UCSD-AML1 (cell line): ENCODE data around the gene PSMB1.

Experiments used
- DNase-seq: peaks from one replicate; lab custom pipeline; 2025; ENCODE audit not compliant: unreplicated experiment; lab: John Stamatoyannopoulos, UW

PSMB1 gene

DNA sequence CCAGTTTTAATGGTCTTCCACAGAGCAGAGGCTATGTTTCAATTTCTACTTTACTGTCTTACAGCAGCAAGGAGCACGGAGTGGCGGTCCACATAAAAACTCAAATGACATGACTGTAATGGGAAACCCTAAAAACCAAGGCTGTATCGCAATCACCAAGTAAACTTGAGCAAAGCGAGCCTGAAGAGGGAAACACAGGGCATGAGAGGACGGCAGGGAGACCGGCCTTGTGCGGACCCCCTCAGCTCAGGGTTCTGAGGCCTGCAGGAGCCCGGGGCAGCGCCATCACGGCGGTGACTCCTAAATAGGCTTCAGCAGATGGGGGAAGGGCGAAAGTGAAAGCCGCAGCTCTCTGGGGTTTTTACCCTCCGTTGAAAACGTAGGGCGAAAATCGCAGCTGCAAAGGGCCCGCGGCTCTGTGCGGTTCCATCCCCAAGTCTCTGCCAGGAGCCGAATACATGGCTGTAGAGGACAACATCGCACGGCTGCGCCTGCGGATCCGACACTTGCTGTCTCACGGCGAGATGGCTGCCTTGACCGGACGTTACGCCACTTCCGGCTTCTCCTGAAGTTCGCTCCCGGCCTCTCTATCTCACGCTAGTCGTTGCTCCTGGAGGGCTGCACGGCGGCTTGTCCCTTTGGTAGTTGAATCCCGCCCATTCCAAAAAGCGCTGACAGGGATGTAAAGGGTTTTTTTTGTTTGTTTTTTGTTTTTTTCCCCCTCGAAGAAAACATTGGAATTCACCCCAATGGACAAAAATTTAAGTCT lies at the start of gene PSMB1:
Gene PSMB1 (minus strand): TSS at position 543 of the 769 bp plus-strand sequence. CDS start 65 bp downstream, at position 478.
- DNase-seq, result peak; percentile 87

GRCh38 chr6:170597278-170597677 lies 44.2 kb upstream of the PSMB1 start:
- no peak for DNase-seq

- DNase-seq, result no peak
These were observed 43.3 kb upstream of the PSMB1 start for GRCh38 chr6:170596426-170596825.

- DNase-seq, result no peak
These were observed 37.6 kb upstream of the PSMB1 start for GRCh38 chr6:170590725-170591124.

DNA sequence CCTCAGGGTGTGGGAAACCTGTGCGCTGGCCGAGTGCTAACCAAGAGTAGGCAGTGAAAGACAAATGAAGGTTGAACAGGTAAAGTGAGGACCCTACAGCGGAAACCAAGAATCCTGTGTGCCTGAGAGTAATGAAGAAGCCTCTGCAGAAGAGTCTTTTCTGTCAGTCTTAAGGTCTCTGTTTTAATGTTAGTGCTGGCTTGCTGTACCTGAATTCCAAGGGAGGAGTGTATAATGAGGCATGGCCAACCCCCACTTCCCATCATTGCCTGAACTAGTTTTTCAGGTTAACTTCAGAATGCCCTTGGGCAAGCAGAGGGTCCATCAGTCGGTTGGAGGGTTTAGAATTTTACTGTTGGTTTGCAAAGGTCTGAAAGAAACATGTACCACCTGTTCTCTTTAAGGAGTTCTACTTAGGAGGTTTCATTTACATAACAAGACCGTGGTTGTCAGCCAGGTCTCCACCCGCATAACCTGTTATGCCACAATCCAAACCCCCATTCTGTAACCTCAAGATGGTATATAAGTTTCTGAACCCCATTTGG lies 31.9 kb upstream of the PSMB1 start:
- no peak for DNase-seq

DNA sequence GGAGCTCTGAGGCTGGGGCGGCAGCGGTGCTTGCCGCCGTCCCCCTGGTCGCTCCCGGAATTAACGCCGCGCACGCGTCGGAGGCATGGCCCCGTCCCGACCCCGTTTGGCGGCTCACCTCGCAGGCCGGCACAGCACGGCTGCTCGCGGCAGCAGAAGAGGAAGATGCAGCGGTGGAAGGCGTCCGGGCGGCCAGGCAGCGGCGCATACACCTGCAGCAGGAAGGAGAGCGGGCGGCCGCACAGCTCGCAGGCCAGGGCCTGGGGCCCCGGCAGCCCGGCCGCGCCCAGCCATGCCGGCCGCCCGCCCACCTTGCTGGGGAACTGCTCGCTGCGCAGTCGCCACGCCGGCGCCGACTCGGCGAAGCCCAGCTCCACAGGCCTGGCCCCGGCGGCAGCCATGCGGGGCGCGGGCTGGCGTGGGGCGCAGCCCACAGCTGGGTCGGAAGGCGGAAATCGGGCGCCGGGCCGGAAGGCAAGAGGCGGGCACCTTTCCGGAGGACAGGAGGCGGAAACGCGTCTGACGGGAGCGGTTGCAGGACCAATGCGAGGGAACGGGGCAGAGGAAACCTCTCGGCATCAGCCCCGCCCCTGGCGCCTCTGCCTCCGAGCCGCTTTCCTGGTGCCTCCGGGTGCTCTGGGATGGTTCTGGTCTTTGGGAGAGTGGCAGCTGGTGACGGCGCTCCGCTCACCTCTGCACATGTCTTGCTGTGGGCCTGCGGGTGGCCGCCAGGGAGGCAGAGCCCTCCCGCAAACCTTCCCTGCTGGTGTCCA lies 31.3 kb upstream of the PSMB1 start, which contains the start of gene PDCD2:
Gene PDCD2 (minus strand): TSS at position 457 of the 773 bp plus-strand sequence. CDS start 56 bp downstream, at position 401.
- peak; percentile 93 for DNase-seq

GRCh38 chr6:170583756-170584180 lies 30.7 kb upstream of the PSMB1 start:
- no peak for DNase-seq

- DNase-seq, result no peak
These were observed 25.8 kb upstream of the PSMB1 start for GRCh38 chr6:170578909-170579308.

DNA sequence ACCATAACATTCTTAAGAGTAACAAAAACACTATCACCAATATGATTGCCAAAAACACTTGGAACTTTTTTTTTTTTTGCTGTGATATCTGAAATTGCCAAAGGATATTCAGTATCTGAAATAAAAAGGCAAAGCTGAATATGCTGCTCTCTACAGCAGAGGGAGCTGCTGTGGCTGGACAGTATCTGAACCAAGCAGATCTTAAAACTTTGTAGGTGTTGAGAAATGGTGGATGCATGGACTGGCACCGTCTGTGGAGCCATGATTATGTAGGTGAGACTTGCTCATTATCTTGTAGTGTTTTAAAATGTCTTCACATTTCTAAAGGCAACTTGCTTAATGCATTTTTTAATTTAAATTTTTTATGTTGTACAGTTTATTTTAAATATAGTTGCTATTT lies 22.1 kb upstream of the PSMB1 start:
- DNase-seq, result no peak

DNA sequence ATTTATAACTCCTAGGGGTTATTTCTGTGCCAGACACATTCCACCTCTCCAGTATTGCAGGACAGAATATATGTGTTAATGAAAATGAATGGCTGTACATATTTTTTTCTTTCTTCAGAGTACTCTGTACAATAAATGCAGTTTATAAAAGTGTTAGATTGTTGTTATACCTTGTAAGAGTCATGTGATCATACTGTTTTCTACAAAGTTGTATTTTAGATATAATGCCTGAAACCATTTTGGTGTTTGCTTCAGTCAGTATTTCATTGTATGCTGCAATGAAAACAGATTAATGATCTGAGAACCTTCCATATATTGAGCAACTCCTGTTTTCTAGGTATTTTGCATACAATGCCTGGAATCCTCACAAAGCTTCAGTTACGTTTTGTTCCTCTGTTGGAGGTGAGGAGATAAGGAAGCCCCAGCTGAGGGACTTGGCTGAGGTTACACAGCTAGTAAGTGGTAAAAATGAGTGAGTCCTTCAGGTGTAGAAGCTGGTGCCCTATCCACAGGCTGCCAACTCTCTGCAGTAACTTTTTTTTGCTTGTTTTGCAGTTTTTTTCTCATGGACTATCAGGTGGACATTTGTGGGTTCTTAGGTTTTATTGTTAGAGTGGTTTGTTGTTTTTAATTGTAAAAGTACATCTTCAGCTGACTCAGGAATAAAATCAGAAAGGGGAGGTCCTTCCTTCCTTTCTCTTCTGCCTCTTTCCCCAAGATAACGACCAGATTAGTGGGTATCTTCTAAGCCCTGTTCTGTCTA lies 19.8 kb upstream of the PSMB1 start:
- DNase-seq, result no peak

- DNase-seq, result no peak
These were observed 11.9 kb upstream of the PSMB1 start for GRCh38 chr6:170564936-170565530.

DNA sequence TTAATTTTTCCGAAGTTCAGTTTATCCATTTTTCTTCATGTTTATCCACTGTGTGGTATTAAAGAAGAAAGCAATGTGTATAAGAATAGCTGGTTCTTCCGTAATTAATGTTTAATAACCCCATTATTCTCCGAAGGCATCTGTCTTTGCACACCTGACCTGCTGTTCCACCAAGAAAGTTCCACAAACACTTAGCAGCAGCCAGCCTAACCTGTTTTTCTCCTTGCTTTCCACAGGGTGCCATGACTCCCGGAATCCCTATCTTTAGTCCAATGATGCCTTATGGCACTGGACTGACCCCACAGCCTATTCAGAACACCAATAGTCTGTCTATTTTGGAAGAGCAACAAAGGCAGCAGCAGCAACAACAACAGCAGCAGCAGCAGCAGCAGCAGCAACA lies 8.4 kb upstream of the PSMB1 start:
- DNase-seq, result no peak

DNA sequence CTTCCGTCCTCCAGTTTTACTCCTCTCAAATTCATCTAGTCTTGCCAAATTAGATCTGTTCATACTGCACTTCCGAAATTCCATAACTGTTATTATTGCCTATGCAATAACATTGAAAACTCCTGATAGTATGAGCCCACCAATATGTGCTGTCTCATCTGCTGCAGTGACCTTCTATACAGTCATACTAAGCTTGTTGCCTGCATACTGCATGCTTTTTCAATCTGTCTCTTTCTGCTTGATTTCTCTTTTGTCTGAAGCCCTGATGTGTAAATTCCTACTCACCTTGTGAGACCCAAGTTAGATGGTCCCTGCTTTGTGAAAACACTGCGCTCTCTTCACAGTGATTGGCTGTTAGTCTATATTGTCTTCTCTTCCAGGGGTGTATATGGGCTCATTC lies 2.2 kb upstream of the PSMB1 start:
- no peak for DNase-seq

GRCh38 chr6:170554796-170555137 lies 1.7 kb upstream of the PSMB1 start:
- DNase-seq, result no peak

DNA sequence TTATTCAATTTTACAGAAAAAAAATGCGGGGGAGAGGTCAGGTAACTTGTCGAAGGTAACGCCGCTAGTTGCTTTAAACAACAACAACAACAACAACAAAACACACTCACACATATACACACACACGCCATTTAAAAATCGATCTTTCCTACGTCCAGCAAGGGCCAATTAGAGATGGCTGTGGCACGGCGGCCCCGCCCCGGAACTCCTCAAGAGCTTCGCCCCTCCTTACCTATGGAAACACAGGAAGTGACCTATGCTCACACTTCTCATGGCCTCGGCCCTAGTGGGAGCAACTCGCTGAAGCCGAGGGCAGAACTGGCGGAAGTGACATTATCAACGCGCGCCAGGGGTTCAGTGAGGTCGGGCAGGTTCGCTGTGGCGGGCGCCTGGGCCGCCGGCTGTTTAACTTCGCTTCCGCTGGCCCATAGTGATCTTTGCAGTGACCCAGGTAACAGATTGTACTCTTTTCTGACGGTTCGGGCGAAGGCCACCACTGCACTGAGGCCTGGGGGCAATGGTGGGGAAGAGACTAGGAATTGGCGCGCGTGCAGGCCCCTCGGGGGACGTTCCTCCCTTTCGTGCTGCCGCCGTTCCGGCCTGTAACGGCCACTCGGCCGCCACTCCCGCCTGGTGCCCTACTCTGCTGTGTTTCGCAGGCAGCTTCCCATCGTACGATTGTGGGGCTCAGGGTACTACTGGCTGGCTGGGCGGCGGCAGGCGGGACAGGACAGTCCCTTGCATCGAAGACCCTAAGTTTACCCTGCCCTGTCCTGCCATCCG lies 1.1 kb upstream of the PSMB1 start, which contains the start of gene TBP:
Gene TBP (plus strand): TSS at position 357 of the 783 bp plus-strand sequence. CDS start 2,661 bp downstream, outside the sequence.
- DNase-seq, result peak; percentile 95

GRCh38 chr6:170553534-170554012 lies 466 bp upstream of the PSMB1 start:
- DNase-seq, result no peak

GRCh38 chr6:170545405-170545804 lies 7.7 kb downstream of the PSMB1 start:
- DNase-seq, result no peak

- no peak for DNase-seq
These were observed 10.9 kb downstream of the PSMB1 start for GRCh38 chr6:170542031-170542719.

DNA sequence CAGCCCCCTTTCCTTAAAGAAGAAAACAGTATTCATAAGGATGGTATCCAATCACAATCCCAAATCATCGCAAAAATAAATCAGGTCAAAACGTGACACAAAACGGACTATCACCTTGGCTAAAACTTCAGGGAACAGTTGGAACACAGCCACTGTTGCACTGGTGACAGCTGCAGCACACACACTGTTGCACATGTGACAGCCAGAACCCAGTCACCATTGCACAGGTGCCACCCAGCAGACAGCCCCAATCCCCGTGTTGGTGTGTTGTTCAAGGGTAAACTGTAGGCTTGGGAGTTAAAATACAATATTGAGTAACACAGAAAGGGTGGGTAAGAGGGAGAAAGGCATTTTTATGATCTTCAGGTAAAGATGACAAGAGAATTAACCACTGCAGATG lies 15.8 kb downstream of the PSMB1 start:
- DNase-seq, result no peak
